Measurements from ENCODE around the gene PLCL2.

PLCL2 gene

GRCh38 chr3:17076940-17077605 is 192.3 kb downstream of the PLCL2 start:
- Histone ChIP-seq H3K4me1 (ENCODE audit: low read length) (no peaks in the 10 kb centered on the region), H3K27me3 (ENCODE audit: low read depth, low read length) (no peaks in the 10 kb centered on the region), H3K27ac (ENCODE audit: low read length) (no peak overlapping the region), H2AFZ (ENCODE audit: low read depth, low read length) (no peak overlapping the region), H3K79me2 (ENCODE audit: low read length) (no peaks in the 10 kb centered on the region), H4K20me1 (ENCODE audit: insufficient read depth, low read length) (no peaks in the 10 kb centered on the region), H3K36me3 (replicated peaks; ENCODE audit: low read depth, low read length) (peaks cover 4% of the 10 kb centered on the region), H3K9ac (ENCODE audit: low read length) (no peak overlapping the region), H3K9me3 (ENCODE audit: insufficient read depth, low read length) (no peaks in the 10 kb centered on the region), H3K4me3 (ENCODE audit: low read length) (no peak overlapping the region), H3K4me2 (ENCODE audit: low read length) (no peak overlapping the region)
- no peak for TF ChIP-seq CTCF (IDR thresholded peaks at IDR 0.05; ENCODE audit: low read depth, low read length)
- TF ChIP-seq EZH2phosphoT487 (IDR thresholded peaks at IDR 0.05; ENCODE audit: low read depth): no peak

- Histone ChIP-seq H3K4me3 (ENCODE audit: low read length) (no peak overlapping the region), H3K4me2 (ENCODE audit: low read length) (no peak overlapping the region), H3K27me3 (ENCODE audit: low read depth, low read length) (no peaks in the 10 kb centered on the region), H3K4me1 (ENCODE audit: low read length) (no peaks in the 10 kb centered on the region), H3K27ac (ENCODE audit: low read length) (no peak overlapping the region), H3K79me2 (ENCODE audit: low read length) (no peaks in the 10 kb centered on the region), H3K9ac (ENCODE audit: low read length) (no peak overlapping the region), H4K20me1 (ENCODE audit: insufficient read depth, low read length) (no peaks in the 10 kb centered on the region), H3K9me3 (ENCODE audit: insufficient read depth, low read length) (no peaks in the 10 kb centered on the region), H3K36me3 (replicated peaks; ENCODE audit: low read depth, low read length) (peaks cover 4% of the 10 kb centered on the region), H2AFZ (ENCODE audit: low read depth, low read length) (no peak overlapping the region)
- TF ChIP-seq CTCF (IDR thresholded peaks at IDR 0.05; ENCODE audit: low read depth, low read length) (no peak), EZH2phosphoT487 (IDR thresholded peaks at IDR 0.05; ENCODE audit: low read depth) (no peak)
These were observed 192.9 kb downstream of the PLCL2 start for GRCh38 chr3:17077606-17078005.

GRCh38 chr3:17078926-17079465 is 194.2 kb downstream of the PLCL2 start:
- no peaks in the 10 kb centered on the region for H4K20me1 ChIP-seq (ENCODE audit: insufficient read depth, low read length)
- H3K4me2 ChIP-seq (ENCODE audit: low read length): no peak overlapping the region
- no peaks in the 10 kb centered on the region for H3K79me2 ChIP-seq (ENCODE audit: low read length)
- H3K27ac ChIP-seq (ENCODE audit: low read length): no peak overlapping the region
- H3K9me3 ChIP-seq (ENCODE audit: insufficient read depth, low read length): no peaks in the 10 kb centered on the region
- peaks cover 4% of the 10 kb centered on the region for H3K36me3 ChIP-seq (replicated peaks; ENCODE audit: low read depth, low read length)
- no peak overlapping the region for H3K4me3 ChIP-seq (ENCODE audit: low read length)
- H3K9ac ChIP-seq (ENCODE audit: low read length): no peak overlapping the region
- H3K4me1 ChIP-seq (ENCODE audit: low read length): no peaks in the 10 kb centered on the region
- no peak overlapping the region for H2AFZ ChIP-seq (ENCODE audit: low read depth, low read length)
- no peaks in the 10 kb centered on the region for H3K27me3 ChIP-seq (ENCODE audit: low read depth, low read length)
- TF ChIP-seq CTCF (IDR thresholded peaks at IDR 0.05; ENCODE audit: low read depth, low read length) (no peak), EZH2phosphoT487 (IDR thresholded peaks at IDR 0.05; ENCODE audit: low read depth) (no peak)

- Histone ChIP-seq H4K20me1 (ENCODE audit: insufficient read depth, low read length) (no peaks in the 10 kb centered on the region), H3K27me3 (ENCODE audit: low read depth, low read length) (no peaks in the 10 kb centered on the region), H3K9ac (ENCODE audit: low read length) (no peak overlapping the region), H2AFZ (ENCODE audit: low read depth, low read length) (no peak overlapping the region), H3K36me3 (replicated peaks; ENCODE audit: low read depth, low read length) (peaks cover 4% of the 10 kb centered on the region), H3K27ac (ENCODE audit: low read length) (no peak overlapping the region), H3K4me3 (ENCODE audit: low read length) (no peak overlapping the region), H3K79me2 (ENCODE audit: low read length) (no peaks in the 10 kb centered on the region), H3K4me1 (ENCODE audit: low read length) (no peaks in the 10 kb centered on the region), H3K9me3 (ENCODE audit: insufficient read depth, low read length) (no peaks in the 10 kb centered on the region), H3K4me2 (ENCODE audit: low read length) (no peak overlapping the region)
- no peak for TF ChIP-seq CTCF (IDR thresholded peaks at IDR 0.05; ENCODE audit: low read depth, low read length)
- no peak for TF ChIP-seq EZH2phosphoT487 (IDR thresholded peaks at IDR 0.05; ENCODE audit: low read depth)
These were observed 195.2 kb downstream of the PLCL2 start for GRCh38 chr3:17079933-17080332.
